ENCODE data around the gene ALPK1.

ALPK1 gene

DNA sequence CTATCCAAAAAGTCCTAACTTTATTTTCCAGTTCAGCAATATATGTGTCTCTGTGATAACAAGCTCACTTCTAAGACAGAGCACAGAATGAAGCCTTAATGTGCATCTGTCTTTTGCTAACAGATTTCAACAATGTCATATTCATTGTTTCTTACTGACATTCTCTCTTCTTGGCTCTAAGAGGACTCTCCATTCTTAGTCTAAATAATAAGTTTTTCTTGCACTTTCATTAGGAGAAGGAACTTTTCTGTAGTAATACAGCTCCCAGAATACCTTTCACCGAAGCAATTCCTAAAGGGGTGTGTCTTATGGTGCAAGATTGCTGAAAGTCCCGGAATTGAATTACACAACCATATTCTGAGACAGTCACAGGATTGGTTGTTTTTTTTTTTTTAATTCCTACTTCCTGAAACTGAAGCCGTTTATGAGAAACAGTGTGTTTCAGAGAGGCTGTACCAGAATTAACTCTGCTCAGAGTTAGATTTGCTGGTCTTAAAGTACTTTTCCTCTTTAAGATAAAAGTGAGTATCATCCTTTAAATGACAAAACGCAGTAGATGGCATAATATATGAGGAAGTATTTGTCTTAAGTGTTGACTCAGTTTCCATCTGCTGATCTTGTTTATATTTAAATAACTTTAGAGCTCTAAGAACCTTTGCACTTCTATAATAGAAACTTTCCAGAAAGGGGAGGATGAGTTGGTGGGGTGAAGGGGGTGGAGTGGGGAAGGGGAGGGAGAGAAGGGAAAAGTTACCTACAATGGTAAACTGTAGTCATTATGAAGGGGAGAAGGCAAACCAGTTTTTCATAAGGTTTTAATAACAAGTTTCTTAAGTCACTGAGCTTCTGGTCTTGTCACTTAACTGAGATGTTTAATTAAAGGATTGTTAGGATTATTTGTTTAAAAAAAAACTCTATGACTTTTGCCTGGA lies at the start of gene ALPK1:
Gene ALPK1 (plus strand): TSS at position 421 of the 932 bp plus-strand sequence.
- TF ChIP-seq ZBTB7A (IDR thresholded peaks at IDR 0.05; ENCODE audit: low read depth) (no peak), TEAD4 (IDR thresholded peaks at IDR 0.05) (no peak), RAD21 (IDR thresholded peaks at IDR 0.05; ENCODE audit: low read depth) (no peak), TAF1 (IDR thresholded peaks at IDR 0.05; ENCODE audit: low read depth) (no peak), CREB1 (IDR thresholded peaks at IDR 0.05; ENCODE audit: low read depth) (0 out of 2 replicates have a peak, but pooled peaks have one; percentile 13), CEBPB (IDR thresholded peaks at IDR 0.05) (peak; percentile 94), USF1 (IDR thresholded peaks at IDR 0.05) (no peak), FOXM1 (IDR thresholded peaks at IDR 0.05; ENCODE audit: borderline replicate concordance, low read depth) (peak; percentile 72)
- TF ChIP-seq, protein P1, sequence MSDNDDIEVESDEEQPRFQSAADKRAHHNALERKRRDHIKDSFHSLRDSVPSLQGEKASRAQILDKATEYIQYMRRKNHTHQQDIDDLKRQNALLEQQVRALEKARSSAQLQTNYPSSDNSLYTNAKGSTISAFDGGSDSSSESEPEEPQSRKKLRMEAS (IDR thresholded peaks at IDR 0.05), result no peak

DNA sequence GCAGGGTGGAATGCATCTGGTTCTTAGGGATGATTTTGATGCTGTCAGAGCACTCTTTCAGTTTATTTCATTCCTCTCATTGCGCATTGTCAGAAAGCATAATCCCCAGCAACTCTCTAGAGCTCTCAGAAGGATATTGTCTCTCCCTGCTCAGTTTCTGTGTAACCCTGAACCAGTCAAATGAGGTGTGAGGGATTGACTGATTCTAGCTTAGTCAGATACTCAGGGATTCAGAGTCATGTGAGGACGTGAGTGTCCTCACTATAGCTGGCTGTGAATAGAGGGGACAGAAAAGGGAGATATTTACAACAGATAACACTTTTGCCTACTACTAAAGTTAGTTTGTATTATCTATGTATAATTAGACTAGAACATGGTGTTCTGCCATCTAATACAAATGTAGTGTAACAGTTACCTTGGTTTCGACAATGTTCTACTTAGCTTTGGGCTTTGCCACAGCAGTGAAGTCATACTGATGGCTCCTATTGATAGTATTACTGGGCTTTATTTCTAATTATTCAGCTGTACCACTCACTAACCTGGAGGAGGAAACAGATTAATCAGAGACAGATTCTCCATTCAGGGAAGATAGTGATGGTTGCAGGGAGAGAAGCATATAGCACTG lies 46.0 kb upstream of the ALPK1 start:
- no peak for TF ChIP-seq CREB1 (IDR thresholded peaks at IDR 0.05; ENCODE audit: low read depth)
- no peak for TF ChIP-seq USF1 (IDR thresholded peaks at IDR 0.05)
- TF ChIP-seq YY1 (IDR thresholded peaks at IDR 0.05; ENCODE audit: low read depth), result no peak
- TF ChIP-seq EGR1 (IDR thresholded peaks at IDR 0.05), result no peak
- no peak for TF ChIP-seq CEBPB (IDR thresholded peaks at IDR 0.05)
- TF ChIP-seq EP300 (IDR thresholded peaks at IDR 0.05; ENCODE audit: borderline replicate concordance), result no peak
- no peak for TF ChIP-seq NFIC (IDR thresholded peaks at IDR 0.05)
- no peak for TF ChIP-seq RAD21 (IDR thresholded peaks at IDR 0.05; ENCODE audit: low read depth)
- TF ChIP-seq, protein P1 (IDR thresholded peaks at IDR 0.05), result no peak
- TF ChIP-seq REST (IDR thresholded peaks at IDR 0.05; ENCODE audit: low read depth), result no peak
- TF ChIP-seq TCF12 (IDR thresholded peaks at IDR 0.05; ENCODE audit: low read depth), result no peak
- no peak for TF ChIP-seq TAF1 (IDR thresholded peaks at IDR 0.05; ENCODE audit: low read depth)
- TF ChIP-seq TEAD4 (IDR thresholded peaks at IDR 0.05), result no peak
- no peak for TF ChIP-seq ZBTB7A (IDR thresholded peaks at IDR 0.05; ENCODE audit: low read depth)
- TF ChIP-seq FOXM1 (IDR thresholded peaks at IDR 0.05; ENCODE audit: borderline replicate concordance, low read depth), result no peak

- TF ChIP-seq NFIC (IDR thresholded peaks at IDR 0.05) (no peak), EP300 (IDR thresholded peaks at IDR 0.05; ENCODE audit: borderline replicate concordance) (no peak)
These were observed 44.9 kb upstream of the ALPK1 start for GRCh38 chr4:112252234-112252633.

DNA sequence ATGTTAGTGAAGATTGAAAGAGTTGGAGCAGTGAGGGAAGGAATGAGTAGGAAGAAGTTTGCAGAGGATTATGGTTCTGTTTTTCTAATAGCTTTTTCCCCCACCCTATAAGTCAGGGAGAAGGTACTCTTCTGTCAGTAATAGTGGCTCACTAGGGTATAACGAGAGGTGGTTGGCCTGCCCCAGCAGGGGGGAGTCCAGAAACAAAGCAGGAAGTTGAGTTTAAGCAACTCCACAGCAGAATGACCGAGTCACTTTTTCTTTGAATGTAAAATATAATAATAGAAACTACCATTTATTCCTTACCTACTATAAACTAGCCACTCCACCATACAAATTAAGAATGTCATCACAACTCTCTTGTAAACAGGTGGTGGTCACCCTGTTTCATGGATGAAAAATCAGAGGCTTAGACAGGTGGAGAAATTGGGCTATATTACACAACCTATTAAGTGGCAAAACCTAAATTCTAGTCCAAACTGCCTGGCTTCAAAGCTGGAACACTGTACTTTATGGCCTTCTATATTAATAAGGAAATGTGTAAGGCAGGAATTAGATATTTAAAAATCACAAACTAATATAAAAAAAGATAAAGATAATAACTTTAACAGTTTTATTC lies 43.7 kb upstream of the ALPK1 start:
- TF ChIP-seq REST (IDR thresholded peaks at IDR 0.05; ENCODE audit: low read depth) (no peak), ZBTB7A (IDR thresholded peaks at IDR 0.05; ENCODE audit: low read depth) (no peak), CREB1 (IDR thresholded peaks at IDR 0.05; ENCODE audit: low read depth) (no peak), TCF12 (IDR thresholded peaks at IDR 0.05; ENCODE audit: low read depth) (no peak), TAF1 (IDR thresholded peaks at IDR 0.05; ENCODE audit: low read depth) (no peak), FOXM1 (IDR thresholded peaks at IDR 0.05; ENCODE audit: borderline replicate concordance, low read depth) (no peak), USF1 (IDR thresholded peaks at IDR 0.05) (no peak), YY1 (IDR thresholded peaks at IDR 0.05; ENCODE audit: low read depth) (no peak), TEAD4 (IDR thresholded peaks at IDR 0.05) (no peak), RAD21 (IDR thresholded peaks at IDR 0.05; ENCODE audit: low read depth) (no peak), EGR1 (IDR thresholded peaks at IDR 0.05) (no peak), CEBPB (IDR thresholded peaks at IDR 0.05) (no peak), NFIC (IDR thresholded peaks at IDR 0.05) (no peak), EP300 (IDR thresholded peaks at IDR 0.05; ENCODE audit: borderline replicate concordance) (no peak)
- TF ChIP-seq, protein P1 (IDR thresholded peaks at IDR 0.05), result no peak

Measured in Ishikawa (cell line).